GM12878 (cell line): ENCODE measurements around the gene NRTN. TPM values are rescaled to one million over a fixed set of nuclear protein-coding genes. Genes with fewer than 3 reads are reported as not detected.

ENCODE experiments used
- ATAC-seq: fragments of 200-7000 bp; cut with Tn5 transposase; 3 replicates; pipeline ENCODE4 v1.9.1; 2020; ENCODE audit warnings: mild to moderate bottlenecking, moderate library complexity
- BruUV-seq: library from RNA; stranded (reverse); fragments of 400-500 nt; replicated peaks from 2 replicates; lab custom pipeline; 2021; lab: Mats Ljungman, UMichigan
- CTCF ChIA-PET: fragments of 300-600 bp; sonication (Branson Sonifier 250); formaldehyde crosslinking; extraction: SDS; loops from one replicate; lab custom pipeline; 2021; ENCODE audit warnings: inconsistent platforms; lab: Yijun Ruan, JAX
- POLR2A ChIA-PET: fragments of 350-600 bp; formaldehyde crosslinking; extraction: SDS; loops from one replicate; lab custom pipeline; 2021; ENCODE audit warnings: inconsistent platforms; lab: Charles Lee
- RAD21 ChIA-PET: fragments of 300-600 bp; sonication (Branson Sonifier 250); formaldehyde crosslinking; loops from one replicate; lab custom pipeline; 2023; ENCODE audit warnings: antibody characterized with exemption; ENCODE audit not compliant: unreplicated experiment; lab: Charles Lee
- SMC1A ChIA-PET: fragments of 300-600 bp; sonication (Branson Sonifier 250); formaldehyde crosslinking; loops from one replicate; lab custom pipeline; 2023; ENCODE audit not compliant: unreplicated experiment, uncharacterized antibody; lab: Charles Lee
- DNase-seq: peaks from one replicate; pipeline ENCODE4 v3.0.0-alpha.2; 2011; ENCODE audit warnings: low read depth, low spot score
- FAIRE-seq: peaks from 3 replicates; lab custom pipeline; 2011; peaks lifted over from hg19 to GRCh38; lab: Jason Lieb, UNC
- H2AFZ ChIP-seq: 2 replicates; pipeline ENCODE4 v1.6.0; 2011; ENCODE audit warnings: low read depth, low read length, control low read depth; ENCODE audit not compliant: control insufficient read depth
- H3K27ac ChIP-seq: 2 replicates; pipeline ENCODE4 v1.5.1; 2011; ENCODE audit warnings: control low read depth; ENCODE audit not compliant: control insufficient read depth, insufficient read depth
- H3K27me3 ChIP-seq, 2 experiments: replicated peaks in 1 of 2; 2 replicates each; pipeline versions ENCODE4 v1.6.0 to v1.6.1; 2011; ENCODE audit warnings: low read length in 1 of 2; ENCODE audit not compliant: control insufficient read depth in 2 of 2, insufficient read depth in 2 of 2
- H3K36me3 ChIP-seq, 2 experiments: 2 replicates each; pipeline ENCODE4 v1.5.1; 2011; ENCODE audit warnings: low read length in 1 of 2; ENCODE audit not compliant: control insufficient read depth in 2 of 2, insufficient read depth in 2 of 2
- H3K4me1 ChIP-seq: 2 replicates; pipeline ENCODE4 v1.6.1; 2011; ENCODE audit warnings: mild to moderate bottlenecking, low read length, moderate library complexity, mixed read lengths; ENCODE audit not compliant: control insufficient read depth, insufficient read depth
- H3K4me2 ChIP-seq: 2 replicates; pipeline ENCODE4 v1.6.0; 2011; ENCODE audit warnings: control low read depth; ENCODE audit not compliant: control insufficient read depth, insufficient read depth
- H3K4me3 ChIP-seq: fragments of 200-600 bp; sonication (generic); 2 replicates; pipeline ENCODE4 v1.5.1; 2016
- H3K79me2 ChIP-seq: 2 replicates; pipeline ENCODE4 v1.6.0; 2011; ENCODE audit warnings: low read length; ENCODE audit not compliant: control insufficient read depth, insufficient read depth
- H3K9ac ChIP-seq: 2 replicates; pipeline ENCODE4 v1.8.0; 2011; ENCODE audit warnings: low read length, control low read depth, mixed read lengths; ENCODE audit not compliant: control insufficient read depth, insufficient read depth
- H3K9me3 ChIP-seq: replicated peaks from 3 replicates; pipeline ENCODE4 v1.5.1; 2011; ENCODE audit warnings: mild to moderate bottlenecking, low read length; ENCODE audit not compliant: control insufficient read depth, insufficient read depth
- H4K20me1 ChIP-seq: 2 replicates; pipeline ENCODE4 v1.6.0; 2011; ENCODE audit not compliant: control insufficient read depth, insufficient read depth
- E4F1 ChIP-seq: fragments of 450-650 bp; IDR thresholded peaks from 2 replicates; pipeline ENCODE4 v1.6.1; 2018; ENCODE audit warnings: borderline replicate concordance, mild to moderate bottlenecking; ENCODE audit not compliant: partially characterized antibody
- FOXK2 ChIP-seq: fragments of 450-650 bp; IDR thresholded peaks from 2 replicates; pipeline ENCODE4 v1.6.1; 2017; ENCODE audit warnings: mild to moderate bottlenecking, moderate library complexity
- SREBF2 ChIP-seq: IDR thresholded peaks from 2 replicates; pipeline ENCODE4 v1.6.1; 2012; ENCODE audit warnings: mild to moderate bottlenecking, low read length
- WGBS: methylation state at CpG from one replicate; pipeline ENCODE4 v1.1.6; 2016; ENCODE audit warnings: low lambda C conversion rate; ENCODE audit not compliant: insufficient replicate concordance, insufficient coverage; ENCODE audit errors: missing lambda C conversion rate; 5-methylcytosine and 5-hydroxymethylcytosine counted together
- in situ Hi-C: fragments of 300-500 bp; cut with MboI; formaldehyde crosslinking; loops from 9 replicates; pipeline ENCODE4 v1.14.3; 2018; ENCODE audit warnings: mixed read lengths
- intact Hi-C: fragments of 100-400 bp; cut with micrococcal nuclease; formaldehyde crosslinking; loops from one replicate; pipeline ENCODE4 v1.14.2; 2022; ENCODE audit not compliant: unreplicated experiment
- polyA plus RNA-seq, 11 experiments: library from polyadenylated mRNA; depleted of rRNA in 4 of 11; unstranded in 6 of 11; stranded (reverse) in 5 of 11; fragments of >200 nt; fragmentation: Nextera tagmentation in 4 of 11; fragmentation: Illumina TruSeq in 1 of 11; extraction: Ambion mirVana in 4 of 11; extraction: Trizol in 1 of 11; gene quantifications; 1 replicate in 1 of 11; 2 replicates in 10 of 11; pipeline versions ENCODE4 v1.2.1 to v1.2.3, GENCODE V29; 2011 to 2016; ENCODE audit warnings: inconsistent platforms in 2 of 11, missing spikeins in 2 of 11, low read depth in 1 of 11
- total RNA-seq, 4 experiments: library from RNA; depleted of rRNA in 3 of 4; stranded (reverse); fragments of >200 nt in 3 of 4; fragmentation: Illumina TruSeq in 1 of 4; extraction: Trizol in 1 of 4; gene quantifications; 2 replicates each; pipeline versions ENCODE4 v1.2.1 to v1.2.3, GENCODE V29; 2013 to 2021
- TF ChIP-seq, protein P1 (sequence below): fragments of 450-650 bp; IDR thresholded peaks from 2 replicates; pipeline ENCODE4 v1.6.1; 2017; ENCODE audit warnings: mild to moderate bottlenecking, moderate library complexity
- TF ChIP-seq, protein P2 (sequence below): fragments of 450-650 bp; IDR thresholded peaks from 2 replicates; pipeline ENCODE4 v1.6.1; 2017; ENCODE audit warnings: borderline replicate concordance

NRTN gene
- total and polyA plus RNA-seq, 10 of the 15 experiments (the other 5 are each of a cell fraction or from before 2014, with no cell fraction given), result not detected

GRCh38 chr19:5793188-5793587, 11.7 kb upstream of the NRTN start (continued):
- TF ChIP-seq, protein P1, sequence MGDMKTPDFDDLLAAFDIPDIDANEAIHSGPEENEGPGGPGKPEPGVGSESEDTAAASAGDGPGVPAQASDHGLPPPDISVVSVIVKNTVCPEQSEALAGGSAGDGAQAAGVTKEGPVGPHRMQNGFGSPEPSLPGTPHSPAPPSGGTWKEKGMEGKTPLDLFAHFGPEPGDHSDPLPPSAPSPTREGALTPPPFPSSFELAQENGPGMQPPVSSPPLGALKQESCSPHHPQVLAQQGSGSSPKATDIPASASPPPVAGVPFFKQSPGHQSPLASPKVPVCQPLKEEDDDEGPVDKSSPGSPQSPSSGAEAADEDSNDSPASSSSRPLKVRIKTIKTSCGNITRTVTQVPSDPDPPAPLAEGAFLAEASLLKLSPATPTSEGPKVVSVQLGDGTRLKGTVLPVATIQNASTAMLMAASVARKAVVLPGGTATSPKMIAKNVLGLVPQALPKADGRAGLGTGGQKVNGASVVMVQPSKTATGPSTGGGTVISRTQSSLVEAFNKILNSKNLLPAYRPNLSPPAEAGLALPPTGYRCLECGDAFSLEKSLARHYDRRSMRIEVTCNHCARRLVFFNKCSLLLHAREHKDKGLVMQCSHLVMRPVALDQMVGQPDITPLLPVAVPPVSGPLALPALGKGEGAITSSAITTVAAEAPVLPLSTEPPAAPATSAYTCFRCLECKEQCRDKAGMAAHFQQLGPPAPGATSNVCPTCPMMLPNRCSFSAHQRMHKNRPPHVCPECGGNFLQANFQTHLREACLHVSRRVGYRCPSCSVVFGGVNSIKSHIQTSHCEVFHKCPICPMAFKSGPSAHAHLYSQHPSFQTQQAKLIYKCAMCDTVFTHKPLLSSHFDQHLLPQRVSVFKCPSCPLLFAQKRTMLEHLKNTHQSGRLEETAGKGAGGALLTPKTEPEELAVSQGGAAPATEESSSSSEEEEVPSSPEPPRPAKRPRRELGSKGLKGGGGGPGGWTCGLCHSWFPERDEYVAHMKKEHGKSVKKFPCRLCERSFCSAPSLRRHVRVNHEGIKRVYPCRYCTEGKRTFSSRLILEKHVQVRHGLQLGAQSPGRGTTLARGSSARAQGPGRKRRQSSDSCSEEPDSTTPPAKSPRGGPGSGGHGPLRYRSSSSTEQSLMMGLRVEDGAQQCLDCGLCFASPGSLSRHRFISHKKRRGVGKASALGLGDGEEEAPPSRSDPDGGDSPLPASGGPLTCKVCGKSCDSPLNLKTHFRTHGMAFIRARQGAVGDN, result no peak
- TF ChIP-seq, protein P2, sequence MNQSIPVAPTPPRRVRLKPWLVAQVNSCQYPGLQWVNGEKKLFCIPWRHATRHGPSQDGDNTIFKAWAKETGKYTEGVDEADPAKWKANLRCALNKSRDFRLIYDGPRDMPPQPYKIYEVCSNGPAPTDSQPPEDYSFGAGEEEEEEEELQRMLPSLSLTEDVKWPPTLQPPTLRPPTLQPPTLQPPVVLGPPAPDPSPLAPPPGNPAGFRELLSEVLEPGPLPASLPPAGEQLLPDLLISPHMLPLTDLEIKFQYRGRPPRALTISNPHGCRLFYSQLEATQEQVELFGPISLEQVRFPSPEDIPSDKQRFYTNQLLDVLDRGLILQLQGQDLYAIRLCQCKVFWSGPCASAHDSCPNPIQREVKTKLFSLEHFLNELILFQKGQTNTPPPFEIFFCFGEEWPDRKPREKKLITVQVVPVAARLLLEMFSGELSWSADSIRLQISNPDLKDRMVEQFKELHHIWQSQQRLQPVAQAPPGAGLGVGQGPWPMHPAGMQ, result no peak

DNA sequence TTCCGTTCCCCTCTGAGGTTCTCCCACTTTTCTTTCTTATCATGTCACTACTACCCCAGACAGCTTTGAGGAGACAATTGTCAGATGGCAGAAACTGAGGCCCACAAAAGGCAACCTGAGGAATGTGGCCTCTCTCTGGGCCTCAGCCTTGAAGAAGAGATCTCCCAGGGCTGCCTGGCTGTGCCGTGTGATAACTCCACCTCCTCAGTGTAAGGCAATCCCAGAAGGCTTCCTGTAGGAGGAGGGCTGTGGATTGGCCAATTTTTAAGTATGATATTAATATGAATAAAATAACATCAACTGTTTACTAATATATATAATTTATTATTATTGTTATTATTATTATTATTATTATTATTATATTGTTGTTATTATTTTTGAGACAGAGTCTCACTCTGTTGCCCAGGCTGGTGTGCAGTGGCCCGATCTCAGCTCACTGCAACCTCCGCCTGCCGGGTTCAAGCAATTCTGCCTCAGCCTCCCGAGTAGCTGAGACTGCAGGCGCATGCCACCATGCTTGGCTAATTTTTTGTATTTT, 9.4 kb upstream of the NRTN start:
- no peak overlapping the region for H3K9ac ChIP-seq
- TF ChIP-seq E4F1 (no peak), SREBF2 (no peak), FOXK2 (no peak)
- ChIA-PET RAD21 (interaction anchor here (0.7 kb wide), 1 partner anchor 21 kb away, joined by 3 read pairs; no protein-coding TSS in a partner anchor), POLR2A (no interaction called here), SMC1A (interaction anchor here (1.2 kb wide), 1 partner anchor 9 kb away, joined by 3 read pairs; the partner anchor contains the start of gene NRTN), CTCF (interaction anchor here (0.8 to 2.8 kb wide), 5 partner anchors 9 to 227 kb away, joined by 3 to 24 read pairs (median 5); partner anchors contain the start of gene NRTN)
- no peak for ATAC-seq
- H2AFZ ChIP-seq, result no peak overlapping the region
- intact Hi-C loops (no loop called here), in situ Hi-C loops (no loop called here)
- no peak overlapping the region for H3K27ac ChIP-seq
- H3K79me2 ChIP-seq, result peaks cover under 1% of the 10 kb centered on the region; the same call in 1 of the 2 replicates
- H3K4me1 ChIP-seq, result no peaks in the 10 kb centered on the region
- no peak for DNase-seq
- no peaks in the 10 kb centered on the region for H3K9me3 ChIP-seq
- H3K27me3 ChIP-seq, result no peaks in the 10 kb centered on the region; a peak in 1 of 4 replicates
- H3K4me2 ChIP-seq, result no peak overlapping the region
- 55% methylated on average over 7 of the region's 7 CpGs for WGBS
- H3K4me3 ChIP-seq, result no peak overlapping the region
- no TSS peak for BruUV-seq
- no peak for FAIRE-seq
- H3K36me3 ChIP-seq, result no peaks in the 10 kb centered on the region
- no peaks in the 10 kb centered on the region for H4K20me1 ChIP-seq
